HFFc6 (cell line): Measurements from ENCODE around the gene MPRIP. TPM values are rescaled to one million over a fixed set of nuclear protein-coding genes. Genes with fewer than 3 reads are reported as not detected.
A peak's percentile ranks its signal among the peaks of the same experiment; 100 is the strongest.
"Not testable (repeated sequence)": the region's sequence is repeated elsewhere in the genome, so short reads cannot be mapped to it uniquely, and the experiment has no call there.

ENCODE experiments used
- DNase-seq: peaks from one replicate; pipeline ENCODE4 v3.0.0-alpha.2; 2018
- H3K27ac Mint-ChIP-seq: 2 replicates; pipeline ENCODE4 v1.8.0; 2020; ENCODE audit warnings: mild to moderate bottlenecking, mixed read lengths
- H3K27me3 Mint-ChIP-seq: 2 replicates; pipeline ENCODE4 v1.8.0; 2021; ENCODE audit warnings: mild to moderate bottlenecking, moderate library complexity, mixed read lengths; ENCODE audit not compliant: insufficient read depth
- H3K36me3 Mint-ChIP-seq: 2 replicates; pipeline ENCODE4 v1.8.0; 2021; ENCODE audit warnings: low read depth, mixed read lengths
- H3K4me1 Mint-ChIP-seq: 2 replicates; pipeline ENCODE4 v1.8.0; 2020; ENCODE audit warnings: low read depth, mixed read lengths
- H3K4me3 Mint-ChIP-seq: 2 replicates; pipeline ENCODE4 v1.8.0; 2020; ENCODE audit warnings: mild to moderate bottlenecking, moderate library complexity, mixed read lengths
- H3K9me3 Mint-ChIP-seq: 2 replicates; pipeline ENCODE4 v1.8.0; 2020; ENCODE audit warnings: mild to moderate bottlenecking, mixed read lengths
- CTCF ChIP-seq: fragments of 200-600 bp; sonication (generic); IDR thresholded peaks from 2 replicates; pipeline ENCODE4 v1.5.0; 2021; ENCODE audit warnings: antibody characterized with exemption, mild to moderate bottlenecking
- total RNA-seq, 6 experiments: library from RNA; stranded (reverse); fragmentation: NEBNext Ultra II Directional; extraction: Animal tissue kit (Norgen Biotek cat#: 25700); gene quantifications; 2 replicates in 1 of 6; 3 replicates in 5 of 6; pipeline ENCODE4 v1.2.3, GENCODE V29; 2021

The MPRIP gene
- total RNA-seq, 6 experiments from 2014 or later = 350 to 409 (median 372) TPM

GRCh38 chr17:17191346-17191792 is 149.1 kb downstream of the MPRIP start:
- no peak for TF ChIP-seq CTCF
- DNase-seq = peak; percentile 77
- H3K36me3 Mint-ChIP-seq = peaks cover 7% of the 10 kb centered on the region
- peak overlapping the region; percentile 77 for H3K4me3 Mint-ChIP-seq
- peaks cover 16% of the 10 kb centered on the region for H3K27me3 Mint-ChIP-seq
- peaks cover 30% of the 10 kb centered on the region for H3K4me1 Mint-ChIP-seq
- no peaks in the 10 kb centered on the region for H3K9me3 Mint-ChIP-seq
- peak overlapping the region; percentile 94 for H3K27ac Mint-ChIP-seq

- no peak for DNase-seq
- no peak for TF ChIP-seq CTCF
- peak overlapping the region; percentile 77; the same call in 1 of the 2 replicates for H3K4me3 Mint-ChIP-seq
- peaks cover 16% of the 10 kb centered on the region for H3K27me3 Mint-ChIP-seq
- H3K4me1 Mint-ChIP-seq = peaks cover 34% of the 10 kb centered on the region
- H3K9me3 Mint-ChIP-seq = no peaks in the 10 kb centered on the region
- H3K27ac Mint-ChIP-seq = peak overlapping the region; percentile 94
- peaks cover 7% of the 10 kb centered on the region for H3K36me3 Mint-ChIP-seq
Observed at GRCh38 chr17:17191961-17192381, 149.7 kb downstream of the MPRIP start.

DNA sequence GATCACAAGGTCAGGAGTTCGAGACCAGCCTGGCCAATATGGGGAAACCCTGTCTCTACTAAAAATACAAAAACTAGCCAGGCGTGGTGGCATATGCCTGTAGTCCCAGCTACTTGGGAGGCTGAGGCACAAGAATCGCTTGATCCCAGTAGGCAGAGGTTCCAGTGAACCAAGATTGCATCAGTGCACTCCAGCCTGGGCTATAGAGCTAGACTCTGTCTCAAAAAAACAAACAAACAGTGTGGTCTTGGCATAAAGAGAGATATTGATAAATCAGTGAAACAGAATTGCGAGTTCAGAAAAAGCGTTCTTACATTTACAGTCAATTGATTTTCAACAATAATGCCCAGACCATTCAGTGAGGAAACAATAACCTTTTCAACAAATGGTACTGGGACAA is 153.2 kb downstream of the MPRIP start:
- H3K27ac Mint-ChIP-seq, H3K9me3 Mint-ChIP-seq, H3K4me3 Mint-ChIP-seq, H3K36me3 Mint-ChIP-seq, DNase-seq: not testable (repeated sequence)
- Mint-ChIP-seq H3K27me3 (peaks cover 13% of the 10 kb centered on the region), H3K4me1 (peaks cover 34% of the 10 kb centered on the region)

- no peak for TF ChIP-seq CTCF
- Mint-ChIP-seq H3K36me3 (no peaks in the 10 kb centered on the region), H3K27ac (no peak overlapping the region), H3K27me3 (peaks cover 10% of the 10 kb centered on the region), H3K4me1 (peaks cover 27% of the 10 kb centered on the region), H3K4me3 (no peak overlapping the region), H3K9me3 (no peaks in the 10 kb centered on the region)
- DNase-seq = no peak
Observed at GRCh38 chr17:17196776-17197175, 154.5 kb downstream of the MPRIP start.

GRCh38 chr17:17198281-17198680 is 156.0 kb downstream of the MPRIP start:
- DNase-seq = no peak
- Mint-ChIP-seq H3K9me3 (no peaks in the 10 kb centered on the region), H3K27ac (no peak overlapping the region; the same call in 1 of the 2 replicates)

DNA sequence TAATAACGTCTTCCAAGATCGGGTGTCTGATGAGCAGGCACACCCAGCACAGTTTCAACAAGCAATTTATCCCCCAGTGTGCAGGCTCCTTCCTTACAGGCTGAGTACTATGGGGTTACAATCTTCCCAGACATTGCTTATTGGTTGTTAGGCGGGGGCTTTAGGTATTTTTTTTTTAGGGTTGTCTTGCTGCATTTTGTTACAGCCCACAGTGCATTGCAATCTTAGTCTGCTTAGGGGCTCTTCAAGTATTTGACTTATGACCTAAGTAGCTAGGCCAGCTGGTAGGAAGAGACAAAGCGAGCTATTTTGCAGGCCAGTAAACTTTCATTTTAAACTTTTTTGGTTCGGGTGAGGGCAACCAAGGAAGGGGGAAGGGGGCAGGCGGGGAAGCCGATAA is 158.1 kb downstream of the MPRIP start:
- DNase-seq = no peak
- Mint-ChIP-seq H3K9me3 (no peaks in the 10 kb centered on the region), H3K4me3 (no peak overlapping the region; the same call in 1 of the 2 replicates), H3K27me3 (peaks cover 10% of the 10 kb centered on the region), H3K27ac (no peak overlapping the region), H3K4me1 (peaks cover 36% of the 10 kb centered on the region), H3K36me3 (peaks cover 5% of the 10 kb centered on the region)
- TF ChIP-seq CTCF = no peak

More at GRCh38 chr17:17198281-17198680, 156.0 kb downstream of the MPRIP start:
- no peak overlapping the region for H3K4me3 Mint-ChIP-seq
- peaks cover 5% of the 10 kb centered on the region for H3K36me3 Mint-ChIP-seq
- peaks cover 23% of the 10 kb centered on the region for H3K4me1 Mint-ChIP-seq
- no peak for TF ChIP-seq CTCF
- H3K27me3 Mint-ChIP-seq = peaks cover 7% of the 10 kb centered on the region
